GM12892 (cell line): ENCODE measurements around the gene B4GALNT1.

ENCODE experiments used
- POLR2A ChIP-seq: IDR thresholded peaks from 2 replicates; pipeline ENCODE4 v1.6.1; 2011; ENCODE audit warnings: low read depth, low read length, control low read depth
- TAF1 ChIP-seq: IDR thresholded peaks from 2 replicates; pipeline ENCODE4 v1.6.1; 2011; ENCODE audit warnings: low read depth, mild to moderate bottlenecking, control low read depth, low read length, borderline replicate concordance

GRCh38 chr12:57623811-57624390 is 9.1 kb downstream of the B4GALNT1 start:
- TF ChIP-seq POLR2A (no peak), TAF1 (no peak)
